WERI-Rb-1 (cell line): ENCODE results near the gene BAIAP3.

Experiments
- DNase-seq: peaks from one replicate; pipeline ENCODE4 v3.0.0-alpha.2; 2020
- H3K27ac ChIP-seq: fragments of 250-450 bp; sonication (Bioruptor Pico); 2 replicates; pipeline ENCODE4 v1.5.1; 2020; ENCODE audit warnings: mild to moderate bottlenecking, moderate library complexity
- H3K27me3 ChIP-seq: fragments of 250-450 bp; sonication (Bioruptor Pico); 2 replicates; pipeline ENCODE4 v1.5.1; 2021; ENCODE audit warnings: mild to moderate bottlenecking, low read depth, moderate library complexity; ENCODE audit not compliant: insufficient read depth, severe bottlenecking
- H3K36me3 ChIP-seq: fragments of 250-450 bp; sonication (Bioruptor Pico); 2 replicates; pipeline ENCODE4 v1.5.1; 2020; ENCODE audit warnings: mild to moderate bottlenecking, moderate library complexity
- H3K4me3 ChIP-seq: 2 replicates; pipeline ENCODE4 v1.5.1; 2011; ENCODE audit warnings: low read depth, mild to moderate bottlenecking, control low read depth, low read length
- H3K9me3 ChIP-seq: fragments of 250-450 bp; sonication (Bioruptor Pico); 2 replicates; pipeline ENCODE4 v1.5.1; 2021; ENCODE audit warnings: mild to moderate bottlenecking, moderate library complexity; ENCODE audit not compliant: severe bottlenecking
- TF ChIP-seq, protein P1 (sequence below): IDR thresholded peaks from 2 replicates; pipeline ENCODE4 v1.5.1; 2011; ENCODE audit warnings: low read depth, mild to moderate bottlenecking, control low read depth, inconsistent platforms, low read length

Gene BAIAP3

DNA sequence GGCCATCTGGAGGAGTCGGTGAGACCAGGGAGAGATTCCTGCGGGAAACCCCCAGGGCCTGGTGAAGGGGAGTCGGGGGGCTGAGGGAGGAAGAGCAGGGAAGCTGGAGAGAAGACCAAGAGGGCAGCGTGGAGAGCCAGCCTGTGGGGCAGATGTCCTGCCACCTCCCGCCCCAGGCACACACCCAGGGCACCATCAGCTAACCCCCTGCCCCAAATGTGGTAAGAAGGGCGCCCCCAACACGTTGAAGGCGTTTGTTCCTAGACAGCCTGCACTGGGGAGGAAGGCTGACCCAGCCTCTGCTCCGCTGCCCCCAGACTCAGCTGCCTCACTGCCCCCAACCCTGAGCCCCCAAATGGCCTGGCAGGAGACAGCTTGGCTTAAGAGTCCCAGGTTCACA, 1.3 kb downstream of the BAIAP3 start:
- Histone ChIP-seq H3K9me3 (peaks cover 9% of the 10 kb centered on the region), H3K27me3 (peaks cover 79% of the 10 kb centered on the region), H3K4me3 (no peak overlapping the region), H3K27ac (no peak overlapping the region), H3K36me3 (no peaks in the 10 kb centered on the region)
- TF ChIP-seq, protein P1, sequence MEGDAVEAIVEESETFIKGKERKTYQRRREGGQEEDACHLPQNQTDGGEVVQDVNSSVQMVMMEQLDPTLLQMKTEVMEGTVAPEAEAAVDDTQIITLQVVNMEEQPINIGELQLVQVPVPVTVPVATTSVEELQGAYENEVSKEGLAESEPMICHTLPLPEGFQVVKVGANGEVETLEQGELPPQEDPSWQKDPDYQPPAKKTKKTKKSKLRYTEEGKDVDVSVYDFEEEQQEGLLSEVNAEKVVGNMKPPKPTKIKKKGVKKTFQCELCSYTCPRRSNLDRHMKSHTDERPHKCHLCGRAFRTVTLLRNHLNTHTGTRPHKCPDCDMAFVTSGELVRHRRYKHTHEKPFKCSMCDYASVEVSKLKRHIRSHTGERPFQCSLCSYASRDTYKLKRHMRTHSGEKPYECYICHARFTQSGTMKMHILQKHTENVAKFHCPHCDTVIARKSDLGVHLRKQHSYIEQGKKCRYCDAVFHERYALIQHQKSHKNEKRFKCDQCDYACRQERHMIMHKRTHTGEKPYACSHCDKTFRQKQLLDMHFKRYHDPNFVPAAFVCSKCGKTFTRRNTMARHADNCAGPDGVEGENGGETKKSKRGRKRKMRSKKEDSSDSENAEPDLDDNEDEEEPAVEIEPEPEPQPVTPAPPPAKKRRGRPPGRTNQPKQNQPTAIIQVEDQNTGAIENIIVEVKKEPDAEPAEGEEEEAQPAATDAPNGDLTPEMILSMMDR = no peak
- no peak for DNase-seq

DNA sequence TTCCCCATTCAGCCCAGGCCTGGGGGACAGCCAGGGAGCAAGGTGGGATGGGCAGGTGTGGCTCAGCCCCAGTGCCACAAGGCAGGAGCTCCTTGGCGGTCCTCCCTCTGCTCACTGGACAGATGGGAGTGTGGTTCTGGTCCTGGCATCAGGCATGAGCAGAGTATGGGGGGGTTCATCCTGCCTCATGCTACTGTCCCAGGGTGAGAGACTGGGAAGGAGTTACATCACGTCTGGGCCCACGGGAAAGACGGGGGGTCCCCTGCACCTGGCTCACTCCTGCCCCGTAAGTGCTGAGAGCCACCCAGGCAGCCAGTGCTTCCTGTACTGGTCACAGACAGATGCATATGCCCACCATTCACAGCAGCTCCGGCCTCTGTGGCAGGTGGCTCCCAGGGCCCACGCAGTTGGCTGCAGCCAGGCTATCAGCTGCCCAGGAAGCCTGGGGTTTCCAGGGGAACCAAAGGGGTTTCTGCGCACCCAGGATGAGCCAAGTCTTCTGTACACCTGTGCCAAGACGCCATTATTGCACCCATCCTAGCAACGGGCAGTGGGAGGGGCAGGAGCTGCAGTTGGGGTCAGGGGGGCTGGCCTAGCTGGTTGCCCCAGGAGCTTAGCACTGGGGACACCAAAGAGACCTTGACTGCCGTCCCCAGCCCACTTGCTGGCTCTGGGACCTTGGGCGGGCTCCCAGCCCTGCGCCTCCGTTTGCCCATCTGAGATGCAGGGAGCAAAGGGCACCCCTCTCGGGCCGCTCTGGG, 1.9 kb downstream of the BAIAP3 start:
- H3K9me3 ChIP-seq = peaks cover 5% of the 10 kb centered on the region
- H3K27me3 ChIP-seq = peaks cover 79% of the 10 kb centered on the region
- no peak overlapping the region for H3K4me3 ChIP-seq
- TF ChIP-seq, protein P1 = no peak
- no peak overlapping the region for H3K27ac ChIP-seq
- no peak for DNase-seq
- H3K36me3 ChIP-seq = no peaks in the 10 kb centered on the region

GRCh38 chr16:1335996-1336395, 2.6 kb downstream of the BAIAP3 start:
- DNase-seq = no peak
- peaks cover 77% of the 10 kb centered on the region for H3K27me3 ChIP-seq
- H3K36me3 ChIP-seq = no peaks in the 10 kb centered on the region
- TF ChIP-seq, protein P1 = 0 out of 2 replicates have a peak, but pooled peaks have one; percentile 14
- no peak overlapping the region for H3K27ac ChIP-seq
- H3K4me3 ChIP-seq = no peak overlapping the region
- H3K9me3 ChIP-seq = peaks cover 3% of the 10 kb centered on the region

GRCh38 chr16:1336619-1337018, 3.2 kb downstream of the BAIAP3 start:
- Histone ChIP-seq H3K27me3 (peaks cover 71% of the 10 kb centered on the region), H3K9me3 (peaks cover under 1% of the 10 kb centered on the region), H3K4me3 (no peak overlapping the region), H3K27ac (no peak overlapping the region), H3K36me3 (no peaks in the 10 kb centered on the region)
- TF ChIP-seq, protein P1 = no peak
- DNase-seq = no peak

GRCh38 chr16:1337486-1337885, 4.0 kb downstream of the BAIAP3 start:
- Histone ChIP-seq H3K27me3 (peaks cover 62% of the 10 kb centered on the region), H3K36me3 (no peaks in the 10 kb centered on the region), H3K9me3 (no peaks in the 10 kb centered on the region), H3K27ac (no peak overlapping the region), H3K4me3 (no peak overlapping the region)
- DNase-seq = no peak
- TF ChIP-seq, protein P1 = no peak
